GM11168 (cell line): ENCODE data around the gene SRRT.
"Not testable (repeated sequence)": the region's sequence is repeated elsewhere in the genome, so short reads cannot be mapped to it uniquely, and the experiment has no call there.

Experiments
- in situ Hi-C: fragments of 300-500 bp; cut with MboI; formaldehyde crosslinking; loops from one replicate; pipeline ENCODE4 v1.12.0; 2022; ENCODE audit warnings: low sequenced_read_pairs; ENCODE audit not compliant: unreplicated experiment

Gene SRRT

GRCh38 chr7:100893910-100894721 is 19.2 kb downstream of the SRRT start:
- in situ Hi-C loops, result loop anchor here (5.0 kb wide), 1 partner anchor 163 kb away; no protein-coding TSS in a partner anchor

- in situ Hi-C loops, result loop anchor here (5.0 kb wide), 1 partner anchor 162 kb away; no protein-coding TSS in a partner anchor
Measured at GRCh38 chr7:100894860-100895700, 20.2 kb downstream of the SRRT start.

GRCh38 chr7:100895701-100895955 is 20.7 kb downstream of the SRRT start, which contains the start of gene ACHE:
TSS of gene ACHE (minus strand) at chr7:100895888. CDS start at chr7:100894232, 1,656 bp downstream.
- in situ Hi-C loops, result no loop called here

GRCh38 chr7:100895956-100896731 is 21.2 kb downstream of the SRRT start:
- in situ Hi-C loops, result no loop called here

- in situ Hi-C loops, result no loop called here
Measured at GRCh38 chr7:100896732-100897608, 22.1 kb downstream of the SRRT start.

- in situ Hi-C loops, result no loop called here
Measured at GRCh38 chr7:100897772-100898454, 23.0 kb downstream of the SRRT start.

GRCh38 chr7:100899432-100899831 is 24.5 kb downstream of the SRRT start:
- in situ Hi-C loops, result no loop called here

GRCh38 chr7:100900978-100901377 is 26.1 kb downstream of the SRRT start:
- in situ Hi-C loops, result no loop called here

GRCh38 chr7:100901921-100902332 is 27.0 kb downstream of the SRRT start:
- in situ Hi-C loops, result no loop called here

- in situ Hi-C loops, result no loop called here
Measured at GRCh38 chr7:100902638-100903037, 27.7 kb downstream of the SRRT start.

GRCh38 chr7:100908512-100908911 is 33.6 kb downstream of the SRRT start:
- in situ Hi-C loops, result no loop called here

GRCh38 chr7:100910443-100910842 is 35.5 kb downstream of the SRRT start:
- in situ Hi-C loops, result not testable (repeated sequence)

- in situ Hi-C loops, result no loop called here
Measured at GRCh38 chr7:100911484-100911883, 36.6 kb downstream of the SRRT start.

GRCh38 chr7:100914208-100914878 is 39.4 kb downstream of the SRRT start:
- in situ Hi-C loops, result no loop called here

- in situ Hi-C loops, result no loop called here
Measured at GRCh38 chr7:100914879-100915447, 40.1 kb downstream of the SRRT start.

GRCh38 chr7:100919335-100919734 is 44.4 kb downstream of the SRRT start:
- in situ Hi-C loops, result not testable (repeated sequence)

- in situ Hi-C loops, result not testable (repeated sequence)
Measured at GRCh38 chr7:100919779-100920437, 45.0 kb downstream of the SRRT start.

- in situ Hi-C loops, result no loop called here
Measured at GRCh38 chr7:100921039-100921438, 46.1 kb downstream of the SRRT start.
